Neural cell (in vitro differentiated cells): ENCODE measurements around the gene TRIM9.

Source experiments
- CTCF ChIP-seq: fragments of 450-650 bp; IDR thresholded peaks from 2 replicates; pipeline ENCODE4 v1.5.1; 2014; ENCODE audit warnings: antibody characterized with exemption, mild to moderate bottlenecking, moderate library complexity; ENCODE audit not compliant: poor library complexity, severe bottlenecking
- EZH2 ChIP-seq: fragments of 200-600, 300-800 bp; shearing (Covaris generic), sonication (generic); IDR thresholded peaks from 2 replicates; pipeline ENCODE4 v1.6.1; 2014; ENCODE audit warnings: antibody characterized with exemption, low read length, borderline replicate concordance, mild to moderate bottlenecking; ENCODE audit not compliant: insufficient read depth, poor library complexity, severe bottlenecking
- MXI1 ChIP-seq: fragments of 450-650 bp; conservative IDR thresholded peaks from 2 replicates; pipeline ENCODE4 v1.6.1; 2014; ENCODE audit warnings: antibody characterized with exemption, mild to moderate bottlenecking; ENCODE audit not compliant: poor library complexity, severe bottlenecking
- POLR2AphosphoS5 ChIP-seq: IDR thresholded peaks from 2 replicates; pipeline ENCODE4 v1.6.1; 2012
- SMC3 ChIP-seq: fragments of 450-650 bp; conservative IDR thresholded peaks from 2 replicates; pipeline ENCODE4 v1.6.1; 2014; ENCODE audit warnings: antibody characterized with exemption, mild to moderate bottlenecking, moderate library complexity; ENCODE audit not compliant: poor library complexity
- TAF1 ChIP-seq: IDR thresholded peaks from 2 replicates; pipeline ENCODE4 v1.6.1; 2012; ENCODE audit warnings: low read depth

GRCh38 chr14:51084507-51084906 lies 10.4 kb downstream of the TRIM9 start:
- TF ChIP-seq CTCF, result no peak
- no peak for TF ChIP-seq EZH2
- no peak for TF ChIP-seq POLR2AphosphoS5
- TF ChIP-seq SMC3, result no peak
- no peak for TF ChIP-seq MXI1
- no peak for TF ChIP-seq TAF1
